ENCODE measurements around the gene ZFAND2B.
"Not testable (repeated sequence)": the region's sequence is repeated elsewhere in the genome, so short reads cannot be mapped to it uniquely, and the experiment has no call there.

Gene ZFAND2B

GRCh38 chr2:219175928-219176817 lies 30.4 kb upstream of the ZFAND2B start:
- in situ Hi-C loops (cut with MboI; ENCODE audit: low sequenced_read_pairs) = no loop called here

DNA sequence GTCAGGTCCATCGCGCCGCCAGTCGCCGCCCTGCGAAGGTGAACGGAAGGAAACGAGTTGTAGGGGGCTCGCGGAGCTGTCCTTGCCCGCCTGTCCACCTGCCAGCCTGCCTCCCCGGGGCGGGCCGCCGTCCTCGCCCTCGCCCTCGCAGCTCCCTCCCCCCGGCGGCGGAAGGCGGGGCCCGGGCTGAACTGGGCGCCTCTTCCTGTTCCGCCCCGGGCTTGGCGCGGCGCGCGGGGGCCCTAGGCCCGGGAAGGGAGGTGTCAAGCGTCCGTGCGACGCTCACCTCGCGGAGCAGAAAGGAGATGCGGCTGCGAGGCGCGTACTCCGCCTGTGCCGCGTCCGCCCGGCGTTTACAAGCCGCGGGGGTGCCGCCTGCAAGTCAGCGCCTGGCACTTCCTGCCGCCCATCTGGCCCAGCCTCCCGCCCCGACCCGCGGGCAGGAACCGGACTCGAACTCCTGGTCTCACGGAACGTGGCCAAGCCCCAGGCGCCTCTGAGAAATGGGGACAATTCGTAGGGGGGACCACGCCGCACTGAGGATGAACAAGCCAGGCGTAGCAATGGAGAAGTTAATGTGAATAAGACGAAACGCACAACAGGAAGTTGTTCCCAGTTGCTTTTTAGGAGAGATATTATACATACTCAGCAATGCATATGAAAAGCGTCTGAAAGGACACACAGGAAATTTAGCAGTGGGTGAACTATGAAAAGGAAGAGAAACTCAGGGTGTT lies 29.6 kb upstream of the ZFAND2B start, which contains the start of gene CNPPD1:
Gene CNPPD1 (minus strand): TSS at position 108 of the 734 bp plus-strand sequence. CDS start 97 bp downstream, at position 11.
- in situ Hi-C loops (cut with MboI; ENCODE audit: low sequenced_read_pairs) = no loop called here

DNA sequence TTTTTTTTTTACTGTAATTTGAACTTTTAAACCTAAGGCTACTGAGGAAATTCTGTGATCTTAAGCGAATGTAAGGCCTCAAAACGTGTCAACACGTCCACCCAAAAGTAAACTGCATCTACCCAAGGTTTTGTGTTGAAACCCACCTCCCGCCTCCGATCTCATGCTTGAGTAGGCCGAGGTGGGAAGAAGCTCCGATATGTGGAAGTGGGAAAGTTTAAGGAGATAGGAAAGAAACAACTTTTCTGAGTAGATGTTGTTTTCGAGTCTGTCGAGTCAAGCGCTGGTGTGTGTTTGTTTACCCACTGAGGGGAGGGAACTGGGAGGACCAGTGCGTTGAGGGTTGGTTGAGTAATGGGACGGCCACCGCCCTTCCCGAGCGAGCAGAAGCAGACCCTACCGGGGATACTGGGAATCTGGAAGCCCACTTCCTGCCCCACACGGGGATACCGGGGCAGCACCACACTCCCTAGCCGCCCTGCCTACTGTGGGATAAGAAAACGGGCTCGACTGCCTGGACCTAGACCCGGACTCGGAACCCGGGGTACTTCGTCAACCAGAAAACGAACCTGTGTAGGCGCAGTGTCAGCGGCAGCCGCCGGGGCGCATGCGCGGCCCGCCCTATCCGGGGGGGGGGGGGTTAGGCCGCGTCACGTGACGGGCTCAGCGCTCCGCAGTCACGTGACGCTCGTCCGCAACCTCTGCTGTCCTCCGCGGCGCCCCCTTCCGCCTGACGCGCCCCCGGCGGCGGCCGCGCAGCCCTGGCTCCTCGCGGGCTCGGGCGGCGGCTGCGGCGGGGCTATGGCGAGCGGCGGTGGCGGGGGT lies 28.8 kb upstream of the ZFAND2B start, which contains the start of gene RETREG2:
Gene RETREG2 (plus strand): TSS at position 724 of the 825 bp plus-strand sequence. CDS start 78 bp downstream, at position 802.
- in situ Hi-C loops (cut with MboI; ENCODE audit: low sequenced_read_pairs) = no loop called here

DNA sequence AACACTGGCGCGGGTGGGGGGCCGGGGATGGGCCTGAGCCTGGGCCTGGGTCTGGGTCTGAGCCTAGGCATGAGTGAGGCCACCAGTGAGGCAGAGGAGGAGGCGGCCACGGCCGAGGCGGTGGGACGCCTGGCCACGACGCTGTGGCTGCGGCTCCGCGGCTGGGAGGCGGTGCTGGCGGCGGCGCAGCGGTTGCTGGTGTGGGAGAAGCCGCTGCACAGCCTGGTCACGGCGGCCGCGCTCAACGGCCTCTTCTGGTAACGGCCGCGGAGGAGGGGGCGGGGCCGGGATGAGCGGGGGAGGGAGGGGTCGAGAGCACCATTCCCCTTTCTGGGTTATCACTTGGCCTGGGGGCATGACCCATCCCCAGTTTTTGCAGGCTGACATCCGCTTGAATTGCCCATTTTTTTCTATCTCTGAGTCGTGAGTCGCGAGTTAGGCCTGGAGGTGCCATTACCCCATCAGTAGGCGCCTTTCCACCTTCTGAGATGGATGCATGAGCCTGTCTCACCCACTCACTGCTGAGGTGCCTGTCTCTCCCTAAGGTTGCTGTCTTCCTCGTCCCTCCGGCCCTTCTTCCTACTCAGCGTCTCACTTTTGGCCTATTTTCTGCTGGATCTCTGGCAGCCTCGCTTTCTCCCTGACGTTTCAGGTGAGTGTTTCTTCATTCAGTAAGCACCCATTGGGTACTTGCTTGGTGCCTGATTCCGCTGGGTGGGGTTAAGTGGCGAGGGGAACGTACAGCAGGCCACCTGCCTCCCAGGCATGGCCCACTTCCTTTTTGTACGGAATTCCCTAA lies 28.0 kb upstream of the ZFAND2B start:
- in situ Hi-C loops (cut with MboI; ENCODE audit: low sequenced_read_pairs) = no loop called here

- in situ Hi-C loops (cut with MboI; ENCODE audit: low sequenced_read_pairs) = no loop called here
These were observed 26.7 kb upstream of the ZFAND2B start for GRCh38 chr2:219179601-219180465.

DNA sequence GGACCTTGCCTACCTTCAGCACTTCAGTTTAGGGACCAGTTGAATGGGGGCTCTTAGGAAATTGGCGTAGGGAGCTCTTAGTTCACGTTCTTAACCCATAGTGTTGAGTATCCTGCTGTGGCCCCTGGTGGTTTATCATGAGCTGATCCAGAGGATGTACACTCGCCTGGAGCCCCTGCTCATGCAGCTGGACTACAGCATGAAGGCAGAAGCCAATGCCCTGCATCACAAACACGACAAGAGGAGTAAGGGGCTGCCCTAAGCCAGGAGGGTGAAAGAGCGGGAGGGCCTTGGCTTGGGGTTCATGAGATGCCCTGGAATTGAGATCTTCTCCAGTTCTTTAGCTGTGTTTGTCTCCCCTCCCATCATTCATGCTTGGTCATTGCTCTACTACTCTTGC lies 25.6 kb upstream of the ZFAND2B start:
- in situ Hi-C loops (cut with MboI; ENCODE audit: low sequenced_read_pairs) = no loop called here

GRCh38 chr2:219181531-219181930 lies 25.1 kb upstream of the ZFAND2B start:
- in situ Hi-C loops (cut with MboI; ENCODE audit: low sequenced_read_pairs) = no loop called here

DNA sequence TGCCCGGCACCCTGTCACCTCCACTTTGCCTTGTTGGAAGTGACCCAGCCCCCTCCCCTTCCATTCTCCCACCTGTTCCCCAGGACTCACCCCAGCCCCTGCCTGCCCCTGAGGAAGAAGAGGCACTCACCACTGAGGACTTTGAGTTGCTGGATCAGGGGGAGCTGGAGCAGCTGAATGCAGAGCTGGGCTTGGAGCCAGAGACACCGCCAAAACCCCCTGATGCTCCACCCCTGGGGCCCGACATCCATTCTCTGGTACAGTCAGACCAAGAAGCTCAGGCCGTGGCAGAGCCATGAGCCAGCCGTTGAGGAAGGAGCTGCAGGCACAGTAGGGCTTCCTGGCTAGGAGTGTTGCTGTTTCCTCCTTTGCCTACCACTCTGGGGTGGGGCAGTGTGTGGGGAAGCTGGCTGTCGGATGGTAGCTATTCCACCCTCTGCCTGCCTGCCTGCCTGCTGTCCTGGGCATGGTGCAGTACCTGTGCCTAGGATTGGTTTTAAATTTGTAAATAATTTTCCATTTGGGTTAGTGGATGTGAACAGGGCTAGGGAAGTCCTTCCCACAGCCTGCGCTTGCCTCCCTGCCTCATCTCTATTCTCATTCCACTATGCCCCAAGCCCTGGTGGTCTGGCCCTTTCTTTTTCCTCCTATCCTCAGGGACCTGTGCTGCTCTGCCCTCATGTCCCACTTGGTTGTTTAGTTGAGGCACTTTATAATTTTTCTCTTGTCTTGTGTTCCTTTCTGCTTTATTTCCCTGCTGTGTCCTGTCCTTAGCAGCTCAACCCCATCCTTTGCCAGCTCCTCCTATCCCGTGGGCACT lies 24.0 kb upstream of the ZFAND2B start:
- in situ Hi-C loops (cut with MboI; ENCODE audit: low sequenced_read_pairs) = no loop called here

DNA sequence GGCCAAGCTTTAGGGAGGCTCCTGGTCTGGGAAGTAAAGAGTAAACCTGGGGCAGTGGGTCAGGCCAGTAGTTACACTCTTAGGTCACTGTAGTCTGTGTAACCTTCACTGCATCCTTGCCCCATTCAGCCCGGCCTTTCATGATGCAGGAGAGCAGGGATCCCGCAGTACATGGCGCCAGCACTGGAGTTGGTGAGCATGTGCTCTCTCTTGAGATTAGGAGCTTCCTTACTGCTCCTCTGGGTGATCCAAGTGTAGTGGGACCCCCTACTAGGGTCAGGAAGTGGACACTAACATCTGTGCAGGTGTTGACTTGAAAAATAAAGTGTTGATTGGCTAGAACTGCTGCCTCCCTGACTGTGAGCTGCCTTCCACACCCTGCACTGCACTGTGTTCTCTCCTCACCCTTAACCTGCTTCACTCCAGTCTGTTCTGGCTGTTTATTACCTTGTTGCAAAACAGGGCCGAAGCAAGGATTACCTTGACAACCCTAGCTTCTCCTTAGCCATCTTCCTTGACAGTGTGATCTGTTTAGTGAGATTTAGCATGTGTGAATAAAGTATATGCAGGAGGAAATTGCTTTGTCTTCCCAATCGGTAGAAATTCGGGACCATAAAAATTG lies 23.3 kb upstream of the ZFAND2B start:
- in situ Hi-C loops (cut with MboI; ENCODE audit: low sequenced_read_pairs) = no loop called here

DNA sequence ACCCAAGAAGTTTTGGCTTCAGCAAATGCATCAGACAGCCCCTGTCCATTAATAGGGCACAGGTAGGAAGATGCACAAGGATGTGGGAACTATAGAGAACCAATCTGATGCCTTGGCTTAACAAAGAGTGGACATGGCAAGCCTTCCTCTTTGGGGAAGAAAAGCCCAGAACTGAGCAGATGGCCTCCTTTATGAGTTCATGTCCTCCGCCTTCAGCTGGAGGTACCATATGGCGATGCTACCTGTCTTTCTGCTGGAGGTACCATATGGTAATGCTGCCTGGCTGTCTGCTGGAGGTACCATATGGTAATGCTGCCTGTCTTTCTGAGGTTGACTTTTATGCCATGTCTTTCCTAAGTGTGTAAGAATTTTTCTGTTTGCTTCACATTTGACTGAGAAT lies 22.5 kb upstream of the ZFAND2B start:
- in situ Hi-C loops (cut with MboI; ENCODE audit: low sequenced_read_pairs) = no loop called here

DNA sequence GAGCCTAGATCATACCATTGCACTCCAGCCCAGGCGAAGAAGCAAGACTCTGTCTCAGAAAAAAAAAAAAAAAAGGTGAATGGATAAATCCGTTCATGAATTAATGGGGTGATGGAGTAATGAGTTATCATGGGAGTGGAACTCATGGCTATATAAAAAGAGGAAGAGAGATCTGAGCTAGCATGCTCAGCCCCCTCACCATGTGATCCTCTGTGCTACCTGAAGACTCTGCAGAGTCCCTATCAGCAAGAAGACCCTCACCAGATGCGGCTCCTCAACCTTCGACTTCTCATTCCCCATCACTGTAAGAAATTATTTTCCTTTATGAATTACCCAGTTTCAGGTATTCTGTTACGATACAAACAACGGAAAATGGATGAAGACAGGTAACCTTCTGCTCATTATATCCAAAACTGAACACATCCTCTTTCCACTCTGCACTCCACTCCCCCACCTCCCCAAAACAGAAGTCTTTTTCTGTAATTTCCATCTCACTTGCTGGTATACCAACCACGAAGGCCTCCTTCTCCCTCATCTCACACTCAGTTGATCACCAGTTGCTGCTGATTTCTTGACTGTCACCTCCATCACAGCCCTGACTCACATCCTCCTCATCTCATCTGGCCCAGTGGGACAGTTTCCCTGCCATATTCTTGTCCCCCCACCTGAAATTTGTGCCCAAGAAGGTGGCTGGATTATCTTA lies 19.7 kb upstream of the ZFAND2B start:
- in situ Hi-C loops (cut with MboI; ENCODE audit: low sequenced_read_pairs) = no loop called here

DNA sequence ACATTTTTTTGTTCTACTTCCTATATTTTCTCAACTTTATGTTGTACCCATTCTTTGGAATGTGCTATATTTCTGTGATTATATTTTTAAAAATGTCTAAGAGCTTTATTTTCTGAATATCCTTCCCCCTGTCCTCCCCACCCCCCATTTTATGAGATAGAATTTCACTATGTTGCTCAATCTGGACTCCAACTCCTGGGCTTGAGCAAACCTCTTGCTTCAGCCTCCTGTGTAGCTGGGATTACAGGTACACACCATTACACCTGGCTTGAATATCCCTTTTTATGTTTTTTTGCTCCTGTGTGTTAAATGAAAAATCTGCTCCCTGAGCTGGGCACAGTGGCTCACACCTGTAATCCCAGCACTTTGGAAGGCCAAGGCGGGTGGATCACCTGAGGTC lies 9.2 kb upstream of the ZFAND2B start:
- in situ Hi-C loops (cut with MboI; ENCODE audit: low sequenced_read_pairs) = no loop called here

GRCh38 chr2:219198974-219199373 lies 7.6 kb upstream of the ZFAND2B start:
- in situ Hi-C loops (cut with MboI; ENCODE audit: low sequenced_read_pairs) = no loop called here

- in situ Hi-C loops (cut with MboI; ENCODE audit: low sequenced_read_pairs) = no loop called here
These were observed 6.9 kb upstream of the ZFAND2B start for GRCh38 chr2:219199470-219200211.

DNA sequence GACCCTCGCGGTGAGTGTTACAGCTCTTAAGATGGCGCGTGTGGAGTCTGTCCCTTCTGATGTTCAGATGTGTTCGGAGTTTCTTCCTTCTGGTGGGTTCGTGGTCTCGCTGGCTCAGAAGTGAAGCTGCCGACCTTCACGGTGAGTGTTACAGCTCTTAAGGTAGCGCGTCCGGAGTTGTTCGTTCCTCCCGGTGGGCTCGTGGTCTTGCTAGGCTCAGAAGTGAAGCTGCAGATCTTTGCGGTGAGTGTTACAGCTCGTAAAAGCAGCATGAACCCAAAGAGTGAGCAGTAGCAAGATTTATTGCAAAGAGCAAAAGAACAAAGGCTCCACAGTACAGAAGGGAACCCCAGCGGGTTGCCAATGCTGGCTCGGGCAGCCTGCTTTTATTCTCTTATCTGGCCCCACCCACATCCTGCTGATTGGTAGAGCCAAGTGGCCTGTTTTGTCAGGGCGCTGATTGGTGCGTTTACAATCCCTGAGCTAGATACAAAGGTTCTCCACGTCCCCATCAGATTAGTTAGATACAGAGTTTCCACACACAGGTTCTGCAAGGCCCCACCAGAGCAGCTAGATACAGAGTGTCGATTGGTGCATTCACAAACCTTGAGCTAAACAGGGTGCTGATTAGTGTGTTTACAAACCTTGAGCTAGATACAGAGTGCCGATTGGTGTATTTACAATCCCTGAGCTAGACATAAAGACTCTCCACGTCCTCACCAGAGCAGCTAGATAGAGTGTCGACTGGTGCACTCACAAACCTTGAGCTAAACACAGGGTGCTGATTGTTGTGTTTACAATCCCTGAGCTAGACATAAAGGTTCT lies 5.9 kb upstream of the ZFAND2B start:
- in situ Hi-C loops (cut with MboI; ENCODE audit: low sequenced_read_pairs) = not testable (repeated sequence)

- in situ Hi-C loops (cut with MboI; ENCODE audit: low sequenced_read_pairs) = not testable (repeated sequence)
These were observed 5.3 kb upstream of the ZFAND2B start for GRCh38 chr2:219201331-219201730.
